Cardiac muscle cell (in vitro differentiated cells and primary cell): ENCODE measurements around the gene PRKCH. TPM values are rescaled to one million over a fixed set of nuclear protein-coding genes. Genes with fewer than 3 reads are reported as not detected.
A peak's percentile ranks its signal among the peaks of the same experiment; 100 is the strongest.

Experiments used
- DNase-seq, 2 donors: peaks; one replicate each; pipeline versions ENCODE4 v3.0.0 to v3.0.0-alpha.2; 2010 to 2017; ENCODE audit warnings: low read depth in 1 of 2, low spot score in 1 of 2
- H3K27ac ChIP-seq: fragments of 200-600 bp; sonication (generic); 2 replicates; pipeline ENCODE4 v1.5.1; 2016
- H3K27me3 ChIP-seq: fragments of 200-600 bp; sonication (generic); 2 replicates; pipeline ENCODE4 v1.6.0; 2016; ENCODE audit warnings: control low read depth
- H3K36me3 ChIP-seq: fragments of 200-600 bp; sonication (generic); 2 replicates; pipeline ENCODE4 v1.5.1; 2016; ENCODE audit warnings: control low read depth
- H3K4me1 ChIP-seq: fragments of 200-600 bp; sonication (generic); 2 replicates; pipeline ENCODE4 v1.8.1; 2017; ENCODE audit warnings: low read depth, mild to moderate bottlenecking, mixed run types
- H3K4me3 ChIP-seq: fragments of 200-600 bp; sonication (generic); 2 replicates; pipeline ENCODE4 v1.5.1; 2016; ENCODE audit warnings: mild to moderate bottlenecking
- H3K9me3 ChIP-seq: fragments of 200-600 bp; sonication (generic); 2 replicates; pipeline ENCODE4 v1.5.1; 2017; ENCODE audit warnings: low read depth, mild to moderate bottlenecking, control low read depth
- CTCF ChIP-seq: IDR thresholded peaks from 2 replicates; pipeline ENCODE4 v1.5.1; 2012; ENCODE audit warnings: low read depth, mild to moderate bottlenecking, low read length
- polyA plus RNA-seq: library from polyadenylated mRNA; unstranded; fragments of >200 nt; fragmentation: Nextera tagmentation; extraction: Ambion mirVana; gene quantifications from 2 replicates; pipeline ENCODE4 v1.2.1, GENCODE V29; 2016
- total RNA-seq: library from RNA; depleted of rRNA; stranded (reverse); fragments of >200 nt; gene quantifications from 2 replicates; pipeline ENCODE4 v1.2.3, GENCODE V29; 2016

Gene PRKCH
- total and polyA plus RNA-seq, 2 experiments from 2014 or later: 51.0 to 128 TPM

GRCh38 chr14:61491876-61492434 lies 170.6 kb downstream of the PRKCH start:
- H3K27ac ChIP-seq: no peak overlapping the region
- TF ChIP-seq CTCF: no peak
- DNase-seq: no peak
- no peaks in the 10 kb centered on the region for H3K9me3 ChIP-seq
- no peak overlapping the region for H3K4me3 ChIP-seq
- H3K27me3 ChIP-seq: no peaks in the 10 kb centered on the region
- H3K36me3 ChIP-seq: no peaks in the 10 kb centered on the region
- H3K4me1 ChIP-seq: peaks cover 6% of the 10 kb centered on the region

- no peak for TF ChIP-seq CTCF
- no peak overlapping the region for H3K27ac ChIP-seq
These were observed 171.1 kb downstream of the PRKCH start for GRCh38 chr14:61492474-61492873.

GRCh38 chr14:61493239-61493638 lies 171.9 kb downstream of the PRKCH start:
- Histone ChIP-seq H3K4me3 (no peak overlapping the region), H3K9me3 (no peaks in the 10 kb centered on the region), H3K27ac (no peak overlapping the region), H3K36me3 (no peaks in the 10 kb centered on the region), H3K4me1 (peaks cover 6% of the 10 kb centered on the region), H3K27me3 (no peaks in the 10 kb centered on the region)
- no peak for TF ChIP-seq CTCF
- peak in 1 of 2 donors; percentile 95 for DNase-seq

More at GRCh38 chr14:61492474-61492873, 171.1 kb downstream of the PRKCH start:
- no peak for DNase-seq
- no peaks in the 10 kb centered on the region for H3K27me3 ChIP-seq
- no peaks in the 10 kb centered on the region for H3K9me3 ChIP-seq
- no peaks in the 10 kb centered on the region for H3K36me3 ChIP-seq
- no peak overlapping the region for H3K4me3 ChIP-seq
- peaks cover 6% of the 10 kb centered on the region for H3K4me1 ChIP-seq

GRCh38 chr14:61494018-61494417 lies 172.6 kb downstream of the PRKCH start:
- Histone ChIP-seq H3K27me3 (no peaks in the 10 kb centered on the region), H3K27ac (no peak overlapping the region), H3K36me3 (no peaks in the 10 kb centered on the region), H3K9me3 (no peaks in the 10 kb centered on the region), H3K4me1 (peaks cover under 1% of the 10 kb centered on the region), H3K4me3 (no peak overlapping the region)
- DNase-seq: no peak
- no peak for TF ChIP-seq CTCF

GRCh38 chr14:61495809-61496208 lies 174.4 kb downstream of the PRKCH start:
- H3K27ac ChIP-seq: no peak overlapping the region
- H3K9me3 ChIP-seq: no peaks in the 10 kb centered on the region
- TF ChIP-seq CTCF: no peak
- H3K4me3 ChIP-seq: no peak overlapping the region
- no peaks in the 10 kb centered on the region for H3K27me3 ChIP-seq
- no peaks in the 10 kb centered on the region for H3K36me3 ChIP-seq
- no peaks in the 10 kb centered on the region for H3K4me1 ChIP-seq
- no peak for DNase-seq
